Measurements from ENCODE around the gene ARHGAP8.
"Not testable (repeated sequence)": the region's sequence is repeated elsewhere in the genome, so short reads cannot be mapped to it uniquely, and the experiment has no call there.

The ARHGAP8 gene

GRCh38 chr22:44838316-44839016 is 86.1 kb downstream of the ARHGAP8 start:
- no peak for DNase-seq

DNA sequence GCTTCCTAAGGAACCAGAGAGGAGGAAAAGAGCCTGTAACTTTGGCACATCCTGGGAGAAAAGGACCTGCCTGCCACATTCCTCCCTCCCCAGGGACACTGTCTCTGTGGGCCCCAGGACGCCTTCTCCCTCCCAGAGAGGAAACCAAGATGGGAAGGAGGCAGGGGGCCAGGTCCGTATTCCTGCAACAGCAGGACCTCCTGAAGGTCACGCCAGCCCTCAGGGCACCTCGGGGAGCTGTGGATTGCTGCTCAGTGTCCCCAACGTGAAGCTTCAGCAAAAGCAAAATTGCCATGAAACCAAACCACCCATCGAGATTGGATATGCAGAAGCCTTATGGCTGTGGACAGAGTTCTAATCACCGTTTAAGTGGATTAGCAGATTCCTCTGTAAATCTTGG is 86.7 kb downstream of the ARHGAP8 start:
- no peak for DNase-seq

DNA sequence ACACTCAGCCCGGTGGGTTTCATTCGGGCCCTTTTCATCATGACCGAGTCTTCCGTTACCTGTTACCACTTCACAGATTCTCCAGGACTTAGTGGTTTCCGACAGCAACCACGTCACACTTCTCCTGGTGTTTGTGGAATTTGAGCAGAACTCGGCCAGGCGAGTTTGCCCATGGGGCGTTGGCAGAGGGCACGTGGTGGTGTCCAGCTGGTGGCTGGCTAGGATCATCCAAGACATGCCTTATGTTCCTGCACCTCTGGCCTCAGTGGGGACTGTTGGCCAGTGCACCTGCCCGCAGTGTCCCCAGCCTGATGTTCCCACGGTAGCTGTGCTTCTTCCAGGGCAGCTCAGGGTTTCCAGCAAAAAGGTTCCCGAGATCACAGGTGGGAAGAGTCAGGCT is 87.3 kb downstream of the ARHGAP8 start:
- DNase-seq = no peak

DNA sequence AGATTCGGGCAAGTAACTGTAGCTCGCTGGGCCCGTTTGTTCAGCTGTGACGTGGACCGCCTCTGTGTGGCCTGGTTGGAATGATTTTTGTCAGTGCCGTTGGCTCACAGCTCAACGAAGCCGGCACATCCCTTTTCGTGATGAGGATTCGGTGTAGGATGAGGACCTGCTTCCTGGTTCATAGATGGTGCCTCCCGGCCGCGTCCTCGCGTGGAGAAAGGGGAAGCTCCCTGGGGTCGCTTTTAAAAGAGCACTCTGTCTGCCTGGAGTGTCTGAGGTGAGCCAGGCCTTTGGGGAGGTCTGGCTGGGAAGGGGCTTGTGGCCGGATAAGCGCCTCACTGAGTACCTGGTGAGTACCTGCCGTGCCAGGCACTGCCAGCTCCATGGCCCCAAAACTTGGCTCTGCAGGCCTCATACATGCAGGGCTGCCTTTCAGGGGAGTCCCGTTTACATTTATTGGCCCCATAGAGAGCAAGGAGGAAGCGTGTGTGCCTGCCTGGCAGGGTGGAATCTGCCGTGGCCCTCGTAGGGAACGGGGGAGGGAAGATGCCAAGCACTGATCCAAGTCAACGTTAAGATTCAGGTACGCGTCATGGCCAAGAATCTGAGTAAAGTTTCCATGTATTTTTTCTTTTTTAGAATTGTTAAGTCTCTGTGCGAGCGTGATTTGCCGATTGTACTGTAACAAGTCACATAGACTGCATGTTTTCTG is 88.4 kb downstream of the ARHGAP8 start:
- DNase-seq = no peak

DNA sequence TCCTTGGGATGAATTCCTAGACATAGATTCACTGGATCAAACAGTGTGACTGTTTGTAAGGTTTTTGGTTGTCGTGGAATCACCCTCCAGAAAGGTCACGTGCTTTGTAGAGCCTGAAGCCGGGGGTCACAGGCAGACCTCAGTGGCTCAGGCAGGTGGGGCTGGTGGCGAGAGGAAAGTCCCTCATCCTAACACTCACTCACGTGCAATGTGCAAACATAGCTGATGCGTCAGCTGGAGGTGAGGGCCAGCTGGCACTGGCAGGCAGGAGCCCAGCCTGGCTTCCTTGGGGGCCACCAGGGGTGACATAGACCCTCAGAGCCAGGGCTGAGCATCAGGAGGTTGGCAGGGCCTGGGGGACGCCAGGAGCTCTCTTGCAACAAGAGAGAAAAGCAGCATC is 90.0 kb downstream of the ARHGAP8 start:
- DNase-seq = no peak

DNA sequence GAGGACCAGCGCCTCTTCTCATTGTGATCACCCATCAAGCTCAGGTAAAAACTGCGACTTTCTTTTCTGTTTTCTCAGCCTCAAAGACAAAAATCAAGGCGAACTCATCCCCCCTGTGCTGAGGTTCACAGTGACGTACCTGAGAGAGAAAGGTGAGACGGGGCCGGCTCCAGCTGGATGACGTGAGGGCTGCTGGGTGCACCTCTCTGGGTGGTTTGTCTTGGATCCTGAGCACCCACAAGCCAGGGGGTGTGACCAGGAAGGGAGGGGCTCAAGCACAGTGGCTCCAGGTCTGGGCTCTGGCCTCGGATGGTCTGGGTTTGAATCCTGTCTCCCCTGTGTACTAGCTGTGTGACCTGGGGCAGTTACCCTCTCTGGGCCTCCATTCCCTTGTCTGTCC is 92.8 kb downstream of the ARHGAP8 start:
- DNase-seq = no peak

- no peak for DNase-seq
These were observed 93.7 kb downstream of the ARHGAP8 start for GRCh38 chr22:44845796-44846720.

GRCh38 chr22:44846726-44847275 is 94.4 kb downstream of the ARHGAP8 start:
- no peak for DNase-seq

DNA sequence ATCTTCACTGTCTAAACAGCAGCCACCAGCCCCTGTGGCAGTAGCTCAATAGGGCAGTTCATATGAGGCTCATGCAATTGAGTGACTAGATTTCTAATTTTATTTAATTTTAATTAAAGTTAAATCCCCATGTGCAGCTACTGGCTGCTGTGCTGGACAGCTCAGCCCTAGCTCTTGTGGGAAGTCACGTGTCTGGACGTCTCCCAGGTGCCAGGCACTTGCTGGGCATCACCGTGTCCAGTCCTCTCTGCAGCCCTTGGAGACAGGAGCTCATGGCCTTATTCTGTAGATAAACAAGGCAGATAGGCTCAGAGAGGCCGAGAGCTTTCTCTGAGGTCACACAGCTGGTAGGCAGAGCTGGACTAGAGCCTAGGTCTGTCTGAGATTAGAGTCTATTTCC is 95.0 kb downstream of the ARHGAP8 start:
- no peak for DNase-seq

DNA sequence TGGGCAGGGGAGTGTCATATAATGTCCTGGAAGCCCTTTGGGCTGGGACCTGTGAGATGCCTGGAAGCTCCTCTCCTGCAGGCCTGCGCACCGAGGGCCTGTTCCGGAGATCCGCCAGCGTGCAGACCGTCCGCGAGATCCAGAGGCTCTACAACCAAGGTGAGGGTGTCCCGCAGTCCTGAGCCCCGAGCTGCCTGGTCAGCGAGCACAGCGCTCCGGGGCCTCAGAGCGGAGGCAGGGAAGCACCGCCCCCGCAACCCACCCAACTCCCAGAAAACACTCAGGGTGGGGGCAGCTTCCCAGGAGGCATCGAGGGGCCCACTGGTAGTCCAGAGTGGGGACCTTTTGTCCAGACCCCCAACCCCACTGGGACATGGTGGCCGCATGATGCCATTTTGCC is 95.5 kb downstream of the ARHGAP8 start:
- DNase-seq = no peak

- no peak for DNase-seq
These were observed 95.9 kb downstream of the ARHGAP8 start for GRCh38 chr22:44848296-44848741.

GRCh38 chr22:44848791-44849420 is 96.5 kb downstream of the ARHGAP8 start:
- DNase-seq = no peak

DNA sequence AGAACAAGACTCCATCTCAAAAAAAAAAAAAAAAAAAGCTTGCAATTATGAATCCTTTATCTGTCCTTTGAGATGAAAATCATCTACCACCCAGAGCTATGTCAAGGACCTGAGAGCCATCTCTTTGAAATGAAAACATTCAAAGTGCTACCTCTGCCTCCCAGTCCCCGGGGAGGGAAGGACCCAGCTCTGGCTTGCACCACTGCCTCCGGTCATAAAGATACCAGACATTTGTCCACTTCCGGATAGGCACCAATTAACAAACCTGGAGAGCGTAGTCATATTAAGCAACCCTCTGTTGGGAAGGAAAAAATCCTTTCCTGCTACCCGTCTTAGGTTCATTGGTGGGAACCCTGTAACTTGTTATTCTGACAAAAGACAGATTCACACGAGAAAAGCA is 98.6 kb downstream of the ARHGAP8 start:
- DNase-seq = no peak

GRCh38 chr22:44854641-44855040 is 102.3 kb downstream of the ARHGAP8 start:
- not testable (repeated sequence) for DNase-seq

- DNase-seq = no peak
These were observed 103.5 kb downstream of the ARHGAP8 start for GRCh38 chr22:44855855-44856254.

GRCh38 chr22:44858819-44859218 is 106.4 kb downstream of the ARHGAP8 start:
- DNase-seq = not testable (repeated sequence)

DNA sequence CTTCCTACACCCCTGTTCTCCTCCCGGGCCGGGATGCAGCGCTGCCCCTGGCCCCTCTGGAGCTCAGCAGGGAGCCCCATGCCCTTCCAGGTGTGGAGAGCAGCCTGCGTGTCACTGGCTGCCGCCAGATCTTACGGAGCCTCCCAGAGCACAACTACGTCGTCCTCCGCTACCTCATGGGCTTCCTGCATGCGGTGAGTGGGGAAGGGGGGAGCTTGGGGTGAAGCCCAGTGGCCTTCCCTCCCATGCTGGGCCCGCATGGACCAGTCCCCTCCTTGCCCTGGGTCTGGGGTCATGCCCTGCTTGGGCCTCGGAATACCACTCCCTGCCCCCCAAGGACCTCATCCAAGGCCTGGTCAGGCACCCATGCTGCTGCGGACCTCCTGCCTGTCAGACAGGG is 107.3 kb downstream of the ARHGAP8 start:
- DNase-seq = no peak

- DNase-seq = no peak
These were observed 107.9 kb downstream of the ARHGAP8 start for GRCh38 chr22:44860311-44860710.

DNA sequence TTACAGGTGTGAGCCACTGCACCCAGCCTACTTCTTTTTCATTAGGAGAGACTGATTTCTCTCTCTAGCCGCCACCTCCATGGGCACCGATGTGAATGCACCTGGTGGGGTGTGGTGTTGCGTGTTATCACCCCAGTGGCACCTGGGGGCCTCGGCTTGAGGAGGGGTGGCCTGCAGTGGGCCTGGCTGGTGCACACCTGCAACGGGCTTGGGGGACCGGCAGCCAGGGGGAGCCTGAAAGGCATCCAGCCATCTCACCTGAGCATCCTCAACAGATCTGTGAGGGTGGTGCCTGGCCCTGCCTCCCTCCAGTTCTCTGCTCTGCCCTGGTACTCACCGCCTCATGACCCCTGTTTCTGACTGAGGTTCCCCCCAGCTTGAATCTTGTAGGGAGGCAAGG is 108.9 kb downstream of the ARHGAP8 start:
- no peak for DNase-seq

- no peak for DNase-seq
These were observed 109.9 kb downstream of the ARHGAP8 start for GRCh38 chr22:44862281-44862680.

GRCh38 chr22:44862981-44863860 is 110.8 kb downstream of the ARHGAP8 start:
- DNase-seq = no peak
